ENCODE data around the gene PPY. TPM values are rescaled to one million over a fixed set of nuclear protein-coding genes. Genes with fewer than 3 reads are reported as not detected.

The PPY gene
- total RNA-seq, 4 donors from 2014 or later, result not detected

GRCh38 chr17:43891851-43892646 lies 50.2 kb downstream of the PPY start:
- TF ChIP-seq CTCF (IDR thresholded peaks at IDR 0.05), result no peak
- no peak for DNase-seq (ENCODE audit: low spot score)
- no peak for ATAC-seq (ENCODE audit: low FRiP score)

Other genes starting within 250 kb of the PPY start
- not detected for gene SOST, start 183.7 kb downstream of the PPY start, total RNA-seq
- gene DUSP3, start 163.5 kb downstream of the PPY start, total RNA-seq, result 10 to 100 TPM; 52.8 to 87.2 (median 65.9) TPM
- under 1 TPM in 2 of 4 donors, not detected in 2; 0.09 to 0.12 TPM for gene CFAP97D1, start 162.0 kb downstream of the PPY start, total RNA-seq
- gene MPP3, start 109.3 kb downstream of the PPY start, total RNA-seq, result 10 to 100 TPM; 13.2 to 27.9 (median 24.0) TPM
- 100 to 1,000 TPM in 2 of 4 donors, 10 to 100 TPM in 2; 35.2 to 382 (median 96.5) TPM for gene CD300LG, start 95.3 kb downstream of the PPY start, total RNA-seq
- gene MPP2, start 34.9 kb downstream of the PPY start, total RNA-seq, result 1 to 10 TPM; 1.3 to 4.5 (median 3.2) TPM
- gene PYY, start 11.5 kb upstream of the PPY start, total RNA-seq, result not detected
- gene NAGS, start 62.1 kb upstream of the PPY start, total RNA-seq, result 1 to 10 TPM in 1 of 4 donors, under 1 TPM in 3; 0.37 to 1.6 (median 0.77) TPM
- gene TMEM101, start 72.5 kb upstream of the PPY start, total RNA-seq, result 10 to 100 TPM; 17.3 to 37.0 (median 26.8) TPM
- 10 to 100 TPM; 24.6 to 52.9 (median 47.4) TPM for gene LSM12, start 124.2 kb upstream of the PPY start, total RNA-seq
- gene G6PC3, start 128.3 kb upstream of the PPY start, total RNA-seq, result 10 to 100 TPM; 30.1 to 58.3 (median 39.0) TPM
- 10 to 100 TPM; 52.5 to 91.9 (median 62.4) TPM for gene HDAC5, start 181.2 kb upstream of the PPY start, total RNA-seq
- gene HROB, start 199.5 kb upstream of the PPY start, total RNA-seq, result 1 to 10 TPM; 1.0 to 5.2 (median 1.5) TPM
- gene ASB16, start 228.2 kb upstream of the PPY start, total RNA-seq, result under 1 TPM in 1 of 4 donors, not detected in 3; 0.19 TPM
- gene TMUB2, start 244.5 kb upstream of the PPY start, total RNA-seq, result 10 to 100 TPM; 31.7 to 41.2 (median 35.8) TPM

Data from omental fat pad (tissue), 4 donors.